ENCODE results near the gene HMCES. TPM values are rescaled to one million over a fixed set of nuclear protein-coding genes. Genes with fewer than 3 reads are reported as not detected.

The HMCES gene
- total RNA-seq, 1 donor from 2014 or later = 37.7 TPM

DNA sequence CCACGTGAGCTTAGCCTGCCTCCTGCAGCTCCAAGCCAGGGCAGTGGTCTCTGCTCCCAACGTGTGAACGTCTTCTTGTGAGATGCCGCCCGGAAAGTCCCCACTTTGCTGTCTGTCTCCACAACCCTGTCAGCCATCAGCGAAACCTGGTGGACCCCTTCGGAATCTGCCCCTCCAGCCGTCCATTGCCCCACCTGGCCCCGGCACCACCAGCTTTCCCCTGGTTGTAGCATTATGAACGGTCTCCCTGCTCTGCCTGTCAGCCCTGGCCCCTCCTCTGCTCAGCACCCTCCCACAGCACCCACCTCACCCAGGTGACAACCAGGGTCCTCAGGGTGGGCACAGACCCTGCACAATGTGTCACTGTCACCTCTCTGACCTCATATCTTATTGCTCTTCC lies 71.1 kb downstream of the HMCES start:
- Mint-ChIP-seq H3K27ac (ENCODE audit: unreplicated experiment) (no peak overlapping the region), H3K4me3 (ENCODE audit: unreplicated experiment) (no peak overlapping the region), H3K4me1 (ENCODE audit: low read depth, unreplicated experiment) (peaks cover 10% of the 10 kb centered on the region), H3K36me3 (ENCODE audit: unreplicated experiment) (peaks cover 9% of the 10 kb centered on the region), H3K27me3 (ENCODE audit: unreplicated experiment) (peaks cover 10% of the 10 kb centered on the region), H3K9me3 (ENCODE audit: unreplicated experiment) (peaks cover 2% of the 10 kb centered on the region)
- TF ChIP-seq, protein P1, sequence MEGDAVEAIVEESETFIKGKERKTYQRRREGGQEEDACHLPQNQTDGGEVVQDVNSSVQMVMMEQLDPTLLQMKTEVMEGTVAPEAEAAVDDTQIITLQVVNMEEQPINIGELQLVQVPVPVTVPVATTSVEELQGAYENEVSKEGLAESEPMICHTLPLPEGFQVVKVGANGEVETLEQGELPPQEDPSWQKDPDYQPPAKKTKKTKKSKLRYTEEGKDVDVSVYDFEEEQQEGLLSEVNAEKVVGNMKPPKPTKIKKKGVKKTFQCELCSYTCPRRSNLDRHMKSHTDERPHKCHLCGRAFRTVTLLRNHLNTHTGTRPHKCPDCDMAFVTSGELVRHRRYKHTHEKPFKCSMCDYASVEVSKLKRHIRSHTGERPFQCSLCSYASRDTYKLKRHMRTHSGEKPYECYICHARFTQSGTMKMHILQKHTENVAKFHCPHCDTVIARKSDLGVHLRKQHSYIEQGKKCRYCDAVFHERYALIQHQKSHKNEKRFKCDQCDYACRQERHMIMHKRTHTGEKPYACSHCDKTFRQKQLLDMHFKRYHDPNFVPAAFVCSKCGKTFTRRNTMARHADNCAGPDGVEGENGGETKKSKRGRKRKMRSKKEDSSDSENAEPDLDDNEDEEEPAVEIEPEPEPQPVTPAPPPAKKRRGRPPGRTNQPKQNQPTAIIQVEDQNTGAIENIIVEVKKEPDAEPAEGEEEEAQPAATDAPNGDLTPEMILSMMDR (IDR thresholded peaks at IDR 0.05; ENCODE audit: partially characterized antibody, unreplicated experiment) = no peak
- no peak for DNase-seq

DNA sequence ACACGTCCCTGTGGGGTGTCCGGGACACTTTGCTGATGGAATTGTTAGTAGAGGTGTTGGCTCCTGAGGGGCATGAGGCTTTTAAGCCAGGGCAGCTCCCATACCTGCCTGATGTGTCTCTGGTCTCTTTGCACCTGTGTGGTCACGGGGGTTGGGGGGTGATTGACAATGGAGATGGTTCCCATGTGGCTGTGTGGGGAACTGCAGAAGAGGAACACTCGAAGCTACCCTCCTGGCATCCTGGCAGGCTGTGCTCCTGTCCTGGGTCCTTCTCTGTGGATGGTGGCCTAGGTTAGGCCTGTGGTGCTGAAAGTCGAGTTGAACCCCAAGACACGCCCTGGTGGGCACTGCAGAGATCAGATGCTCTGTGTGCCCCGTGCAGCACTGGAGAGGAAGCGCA lies 73.4 kb downstream of the HMCES start:
- Mint-ChIP-seq H3K27me3 (ENCODE audit: unreplicated experiment) (peaks cover 8% of the 10 kb centered on the region), H3K4me1 (ENCODE audit: low read depth, unreplicated experiment) (peaks cover 2% of the 10 kb centered on the region), H3K36me3 (ENCODE audit: unreplicated experiment) (peaks cover 13% of the 10 kb centered on the region), H3K27ac (ENCODE audit: unreplicated experiment) (no peak overlapping the region), H3K9me3 (ENCODE audit: unreplicated experiment) (peaks cover under 1% of the 10 kb centered on the region), H3K4me3 (ENCODE audit: unreplicated experiment) (no peak overlapping the region)
- no peak for DNase-seq
- TF ChIP-seq, protein P1 (IDR thresholded peaks at IDR 0.05; ENCODE audit: partially characterized antibody, unreplicated experiment) = peak; percentile 44

DNA sequence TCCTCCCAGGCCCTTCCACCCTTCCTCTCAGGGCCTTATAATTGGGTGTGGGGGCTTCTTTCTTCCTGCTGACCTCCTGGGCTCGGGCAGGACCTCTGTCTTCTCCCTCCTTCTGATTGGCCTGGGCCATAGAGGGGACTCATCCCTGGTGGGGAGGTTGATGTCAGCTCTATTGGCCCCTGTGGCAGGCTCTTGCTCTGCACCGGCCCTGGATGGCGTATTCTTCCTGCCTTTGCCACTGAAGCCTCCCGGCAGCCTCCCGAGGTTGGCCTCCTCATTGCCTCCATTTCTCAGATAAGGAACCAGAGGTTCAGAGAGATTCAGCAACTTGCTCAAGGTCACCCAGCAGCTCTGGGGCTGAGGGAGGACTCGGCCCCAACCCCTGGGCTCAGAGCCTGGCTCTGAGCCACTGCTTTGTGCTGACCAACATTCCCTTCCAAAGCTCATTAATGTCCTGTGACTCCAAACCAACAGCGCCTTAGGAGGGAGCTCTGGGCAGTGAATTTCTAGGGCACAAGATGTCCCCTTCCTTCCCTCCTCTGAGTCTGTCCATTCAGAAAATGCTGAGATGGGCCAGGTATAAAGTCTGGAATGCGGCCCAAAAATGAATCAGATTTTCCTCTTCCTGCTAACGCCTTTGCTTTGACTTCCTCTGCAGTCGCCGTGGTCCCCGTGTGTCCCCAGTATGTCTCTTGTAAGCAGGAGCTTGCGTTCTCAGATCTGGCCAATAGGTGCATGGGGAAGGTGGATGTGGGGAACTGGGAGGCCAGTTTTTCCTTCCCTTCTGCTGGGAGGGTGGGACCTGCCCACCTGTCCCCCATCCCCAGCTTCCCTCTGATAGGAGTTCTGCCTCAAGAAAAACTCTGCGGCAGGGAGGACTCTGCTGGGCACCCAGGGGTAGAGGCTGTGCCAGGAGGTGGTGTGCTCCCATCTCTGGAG lies 74.2 kb downstream of the HMCES start:
- no peaks in the 10 kb centered on the region for H3K4me1 Mint-ChIP-seq (ENCODE audit: low read depth, unreplicated experiment)

DNA sequence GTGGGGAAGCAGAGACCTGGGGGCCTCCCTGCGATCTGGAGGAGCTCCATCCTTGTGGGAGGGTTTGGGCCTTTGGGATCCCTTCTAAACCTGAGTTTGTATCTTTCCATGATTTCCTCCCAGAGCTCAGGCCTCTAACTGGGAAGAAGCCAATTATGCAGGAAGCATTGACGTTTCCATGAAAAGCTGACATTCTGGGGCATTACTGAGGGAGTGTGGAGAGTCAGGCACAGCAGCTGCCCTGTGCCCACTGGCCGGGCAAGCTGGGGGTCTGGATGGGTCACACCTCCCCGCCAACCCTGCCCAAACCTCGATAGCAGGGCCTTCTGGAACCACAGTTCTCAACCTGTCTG lies 74.9 kb downstream of the HMCES start:
- Mint-ChIP-seq H3K9me3 (ENCODE audit: unreplicated experiment) (no peaks in the 10 kb centered on the region), H3K4me3 (ENCODE audit: unreplicated experiment) (no peak overlapping the region), H3K4me1 (ENCODE audit: low read depth, unreplicated experiment) (no peaks in the 10 kb centered on the region), H3K27me3 (ENCODE audit: unreplicated experiment) (peaks cover 6% of the 10 kb centered on the region), H3K27ac (ENCODE audit: unreplicated experiment) (no peak overlapping the region), H3K36me3 (ENCODE audit: unreplicated experiment) (peaks cover 13% of the 10 kb centered on the region)
- no peak for DNase-seq
- TF ChIP-seq, protein P1 (IDR thresholded peaks at IDR 0.05; ENCODE audit: partially characterized antibody, unreplicated experiment) = no peak

More for the DNA sequence above, 74.2 kb downstream of the HMCES start:
- Mint-ChIP-seq H3K36me3 (ENCODE audit: unreplicated experiment) (peaks cover 13% of the 10 kb centered on the region), H3K9me3 (ENCODE audit: unreplicated experiment) (no peaks in the 10 kb centered on the region), H3K4me3 (ENCODE audit: unreplicated experiment) (no peak overlapping the region), H3K27ac (ENCODE audit: unreplicated experiment) (no peak overlapping the region), H3K27me3 (ENCODE audit: unreplicated experiment) (peaks cover 8% of the 10 kb centered on the region)
- TF ChIP-seq, protein P1 (IDR thresholded peaks at IDR 0.05; ENCODE audit: partially characterized antibody, unreplicated experiment) = no peak
- no peak for DNase-seq

Small RNA genes lying within 50 kb of the gene (microRNA-seq; reads per million reads assigned to microRNA genes)
- 1.5 reads per million, percentile 6 among the genes with 10 or more reads in this experiment for gene MIR6826 (ENCODE audit: unreplicated experiment)

Other genes with a start within 250 kb of the HMCES start
- not detected for gene GP9, start 218.1 kb upstream of the HMCES start, total RNA-seq (ENCODE audit: unreplicated experiment)
- 2.3 TPM for gene RAB43, start 157.1 kb upstream of the HMCES start, total RNA-seq (ENCODE audit: unreplicated experiment)
- gene ISY1, start 117.8 kb upstream of the HMCES start, total RNA-seq (ENCODE audit: unreplicated experiment) = 18.2 TPM
- gene CNBP, start 95.0 kb upstream of the HMCES start, total RNA-seq (ENCODE audit: unreplicated experiment) = 177 TPM
- 152 TPM for gene COPG1, start 29.3 kb upstream of the HMCES start, total RNA-seq (ENCODE audit: unreplicated experiment)
- gene EFCAB12, start 149.8 kb downstream of the HMCES start, total RNA-seq (ENCODE audit: unreplicated experiment) = 0.61 TPM
- 21.3 TPM for gene MBD4, start 161.1 kb downstream of the HMCES start, total RNA-seq (ENCODE audit: unreplicated experiment)
- gene IFT122, start 161.4 kb downstream of the HMCES start, total RNA-seq (ENCODE audit: unreplicated experiment) = 20.6 TPM
- not detected for gene RHO, start 249.8 kb downstream of the HMCES start, total RNA-seq (ENCODE audit: unreplicated experiment)